GM12878 (cell line): Measurements from ENCODE around the gene SLC5A6. TPM values are rescaled to one million over a fixed set of nuclear protein-coding genes. Genes with fewer than 3 reads are reported as not detected.

ENCODE experiments used
- ATAC-seq: fragments of 200-7000 bp; cut with Tn5 transposase; 3 replicates; pipeline ENCODE4 v1.9.1; 2020; ENCODE audit warnings: mild to moderate bottlenecking, moderate library complexity
- BruUV-seq: library from RNA; stranded (reverse); fragments of 400-500 nt; replicated peaks from 2 replicates; lab custom pipeline; 2021; lab: Mats Ljungman, UMichigan
- CTCF ChIA-PET: fragments of 300-600 bp; sonication (Branson Sonifier 250); formaldehyde crosslinking; extraction: SDS; loops from one replicate; lab custom pipeline; 2021; ENCODE audit warnings: inconsistent platforms; lab: Yijun Ruan, JAX
- POLR2A ChIA-PET: fragments of 350-600 bp; formaldehyde crosslinking; extraction: SDS; loops from one replicate; lab custom pipeline; 2021; ENCODE audit warnings: inconsistent platforms; lab: Charles Lee
- RAD21 ChIA-PET: fragments of 300-600 bp; sonication (Branson Sonifier 250); formaldehyde crosslinking; loops from one replicate; lab custom pipeline; 2023; ENCODE audit warnings: antibody characterized with exemption; ENCODE audit not compliant: unreplicated experiment; lab: Charles Lee
- SMC1A ChIA-PET: fragments of 300-600 bp; sonication (Branson Sonifier 250); formaldehyde crosslinking; loops from one replicate; lab custom pipeline; 2023; ENCODE audit not compliant: unreplicated experiment, uncharacterized antibody; lab: Charles Lee
- DNase-seq: peaks from one replicate; pipeline ENCODE4 v3.0.0-alpha.2; 2011; ENCODE audit warnings: low read depth, low spot score
- FAIRE-seq: peaks from 3 replicates; lab custom pipeline; 2011; peaks lifted over from hg19 to GRCh38; lab: Jason Lieb, UNC
- H2AFZ ChIP-seq: 2 replicates; pipeline ENCODE4 v1.6.0; 2011; ENCODE audit warnings: low read depth, low read length, control low read depth; ENCODE audit not compliant: control insufficient read depth
- H3K27ac ChIP-seq: 2 replicates; pipeline ENCODE4 v1.5.1; 2011; ENCODE audit warnings: control low read depth; ENCODE audit not compliant: control insufficient read depth, insufficient read depth
- H3K27me3 ChIP-seq, 2 experiments: replicated peaks in 1 of 2; 2 replicates each; pipeline versions ENCODE4 v1.6.0 to v1.6.1; 2011; ENCODE audit warnings: low read length in 1 of 2; ENCODE audit not compliant: control insufficient read depth in 2 of 2, insufficient read depth in 2 of 2
- H3K36me3 ChIP-seq, 2 experiments: 2 replicates each; pipeline ENCODE4 v1.5.1; 2011; ENCODE audit warnings: low read length in 1 of 2; ENCODE audit not compliant: control insufficient read depth in 2 of 2, insufficient read depth in 2 of 2
- H3K4me1 ChIP-seq: 2 replicates; pipeline ENCODE4 v1.6.1; 2011; ENCODE audit warnings: mild to moderate bottlenecking, low read length, moderate library complexity, mixed read lengths; ENCODE audit not compliant: control insufficient read depth, insufficient read depth
- H3K4me2 ChIP-seq: 2 replicates; pipeline ENCODE4 v1.6.0; 2011; ENCODE audit warnings: control low read depth; ENCODE audit not compliant: control insufficient read depth, insufficient read depth
- H3K4me3 ChIP-seq: fragments of 200-600 bp; sonication (generic); 2 replicates; pipeline ENCODE4 v1.5.1; 2016
- H3K79me2 ChIP-seq: 2 replicates; pipeline ENCODE4 v1.6.0; 2011; ENCODE audit warnings: low read length; ENCODE audit not compliant: control insufficient read depth, insufficient read depth
- H3K9ac ChIP-seq: 2 replicates; pipeline ENCODE4 v1.8.0; 2011; ENCODE audit warnings: low read length, control low read depth, mixed read lengths; ENCODE audit not compliant: control insufficient read depth, insufficient read depth
- H3K9me3 ChIP-seq: replicated peaks from 3 replicates; pipeline ENCODE4 v1.5.1; 2011; ENCODE audit warnings: mild to moderate bottlenecking, low read length; ENCODE audit not compliant: control insufficient read depth, insufficient read depth
- H4K20me1 ChIP-seq: 2 replicates; pipeline ENCODE4 v1.6.0; 2011; ENCODE audit not compliant: control insufficient read depth, insufficient read depth
- CUX1 ChIP-seq: IDR thresholded peaks from 2 replicates; pipeline ENCODE4 v1.6.1; 2012; ENCODE audit warnings: improper control_type of control experiment, low read depth, low read length; ENCODE audit not compliant: insufficient replicate concordance
- E2F8 ChIP-seq: fragments of 450-650 bp; IDR thresholded peaks from 2 replicates; pipeline ENCODE4 v1.6.1; 2018; ENCODE audit warnings: mild to moderate bottlenecking, low read depth, moderate library complexity; ENCODE audit not compliant: partially characterized antibody
- ESRRA ChIP-seq: IDR thresholded peaks from 2 replicates; pipeline ENCODE4 v1.6.1; 2012; ENCODE audit warnings: mild to moderate bottlenecking, low read length, improper control_type of control experiment
- HDAC6 ChIP-seq: fragments of 200-600 bp; sonication (generic); IDR thresholded peaks from one replicate; pipeline ENCODE4 v1.8.0; 2017; ENCODE audit warnings: antibody characterized with exemption; ENCODE audit not compliant: unreplicated experiment
- JUND ChIP-seq: IDR thresholded peaks from 2 replicates; pipeline ENCODE4 v1.6.1; 2012; ENCODE audit warnings: low read depth, mild to moderate bottlenecking, low read length, improper control_type of control experiment, moderate library complexity
- MTA2 ChIP-seq: fragments of 450-650 bp; IDR thresholded peaks from 2 replicates; pipeline ENCODE4 v1.6.1; 2016; ENCODE audit warnings: low read depth, mild to moderate bottlenecking, moderate library complexity
- MXI1 ChIP-seq: fragments of 150-350 bp; IDR thresholded peaks from 2 replicates; pipeline ENCODE4 v1.6.1; 2011; ENCODE audit warnings: low read depth, mild to moderate bottlenecking, inconsistent platforms, low read length, improper control_type of control experiment
- NR2C2 ChIP-seq: IDR thresholded peaks from 2 replicates; pipeline ENCODE4 v1.6.1; 2011; ENCODE audit warnings: borderline replicate concordance, low read depth; ENCODE audit not compliant: control insufficient read depth, insufficient read length
- NRF1 ChIP-seq: conservative IDR thresholded peaks from 2 replicates; pipeline ENCODE4 v1.6.1; 2011; ENCODE audit warnings: mild to moderate bottlenecking, low read depth, low read length, improper control_type of control experiment
- PAX8 ChIP-seq: fragments of 450-650 bp; IDR thresholded peaks from 2 replicates; pipeline ENCODE4 v1.6.1; 2017; ENCODE audit warnings: mild to moderate bottlenecking, moderate library complexity
- RELA ChIP-seq: fragments of 450-650 bp; IDR thresholded peaks from 2 replicates; pipeline ENCODE4 v1.8.0; 2014; ENCODE audit warnings: borderline replicate concordance; ENCODE audit not compliant: partially characterized antibody
- RFX5 ChIP-seq: IDR thresholded peaks from 2 replicates; pipeline ENCODE4 v1.6.1; 2011; ENCODE audit warnings: low read depth, low read length, improper control_type of control experiment
- TCF12 ChIP-seq: IDR thresholded peaks from 2 replicates; pipeline ENCODE4 v1.6.1; 2011; ENCODE audit warnings: low read depth, mild to moderate bottlenecking, low read length
- ZBTB33 ChIP-seq: fragments of 450-650 bp; IDR thresholded peaks from 2 replicates; pipeline ENCODE4 v1.6.1; 2017; ENCODE audit warnings: mild to moderate bottlenecking
- WGBS: methylation state at CpG from one replicate; pipeline ENCODE4 v1.1.6; 2016; ENCODE audit warnings: low lambda C conversion rate; ENCODE audit not compliant: insufficient replicate concordance, insufficient coverage; ENCODE audit errors: missing lambda C conversion rate; 5-methylcytosine and 5-hydroxymethylcytosine counted together
- in situ Hi-C: fragments of 300-500 bp; cut with MboI; formaldehyde crosslinking; loops from 9 replicates; pipeline ENCODE4 v1.14.3; 2018; ENCODE audit warnings: mixed read lengths
- intact Hi-C: fragments of 100-400 bp; cut with micrococcal nuclease; formaldehyde crosslinking; loops from one replicate; pipeline ENCODE4 v1.14.2; 2022; ENCODE audit not compliant: unreplicated experiment
- polyA plus RNA-seq, 11 experiments: library from polyadenylated mRNA; depleted of rRNA in 4 of 11; unstranded in 6 of 11; stranded (reverse) in 5 of 11; fragments of >200 nt; fragmentation: Nextera tagmentation in 4 of 11; fragmentation: Illumina TruSeq in 1 of 11; extraction: Ambion mirVana in 4 of 11; extraction: Trizol in 1 of 11; gene quantifications; 1 replicate in 1 of 11; 2 replicates in 10 of 11; pipeline versions ENCODE4 v1.2.1 to v1.2.3, GENCODE V29; 2011 to 2016; ENCODE audit warnings: inconsistent platforms in 2 of 11, missing spikeins in 2 of 11, low read depth in 1 of 11
- total RNA-seq, 4 experiments: library from RNA; depleted of rRNA in 3 of 4; stranded (reverse); fragments of >200 nt in 3 of 4; fragmentation: Illumina TruSeq in 1 of 4; extraction: Trizol in 1 of 4; gene quantifications; 2 replicates each; pipeline versions ENCODE4 v1.2.1 to v1.2.3, GENCODE V29; 2013 to 2021

Gene SLC5A6
- total and polyA plus RNA-seq, 10 of the 15 experiments (the other 5 are each of a cell fraction or from before 2014, with no cell fraction given), result 13.1 to 101 (median 55.3) TPM

- CTCF ChIA-PET, result no interaction called here
- no peaks in the 10 kb centered on the region for H3K79me2 ChIP-seq
- peaks cover 13 to 20% of the 10 kb centered on the region in 2 experiments for H3K27me3 ChIP-seq
- intact Hi-C loops (no loop called here), in situ Hi-C loops (no loop called here)
- no peaks in the 10 kb centered on the region for H3K9me3 ChIP-seq
- no peak overlapping the region for H3K9ac ChIP-seq
- no peak for FAIRE-seq
- no peak overlapping the region for H3K4me2 ChIP-seq
- no peak overlapping the region for H2AFZ ChIP-seq
- POLR2A ChIA-PET, result no interaction called here
- no peak overlapping the region for H3K27ac ChIP-seq
- SMC1A ChIA-PET, result no interaction called here
- no peak for DNase-seq
- TF ChIP-seq TCF12 (no peak), RFX5 (no peak), ESRRA (no peak), JUND (no peak), ZBTB33 (no peak), PAX8 (no peak), RELA (no peak), HDAC6 (no peak), NR2C2 (no peak), NRF1 (no peak), MXI1 (no peak), CUX1 (no peak), MTA2 (no peak), E2F8 (no peak)
- TF ChIP-seq, all 136 proteins: peak for 0
- 54% methylated on average over 8 of the region's 8 CpGs for WGBS
- H3K4me1 ChIP-seq, result no peaks in the 10 kb centered on the region
- no TSS peak for BruUV-seq
- RAD21 ChIA-PET, result no interaction called here
- no peak overlapping the region for H3K4me3 ChIP-seq
- H3K36me3 ChIP-seq, result no peaks in the 10 kb centered on the region
- no peaks in the 10 kb centered on the region for H4K20me1 ChIP-seq
- ATAC-seq, result no peak
Observed at GRCh38 chr2:27258051-27258450, 46.0 kb upstream of the SLC5A6 start.
